OCI-LY7 (cell line): ENCODE data around the gene ATP6V0C. TPM values are rescaled to one million over a fixed set of nuclear protein-coding genes. Genes with fewer than 3 reads are reported as not detected.

ENCODE experiments used
- BruUV-seq: library from RNA; stranded (reverse); fragments of 400-500 nt; replicated peaks from 2 replicates; lab custom pipeline; 2021; lab: Mats Ljungman, UMichigan
- CTCF ChIA-PET: fragments of 300-600 bp; sonication (Branson Sonifier 250); formaldehyde crosslinking; loops from one replicate; lab custom pipeline; 2022; ENCODE audit warnings: antibody characterized with exemption; ENCODE audit not compliant: unreplicated experiment; lab: Charles Lee
- POLR2A ChIA-PET: fragments of 300-600 bp; sonication (Branson Sonifier 250); formaldehyde crosslinking; loops from one replicate; lab custom pipeline; 2022; ENCODE audit warnings: antibody characterized with exemption; lab: Charles Lee
- DNase-seq: peaks from one replicate; pipeline ENCODE4 v3.0.0-alpha.2; 2015; ENCODE audit warnings: low spot score
- H2AFZ ChIP-seq: fragments of 200-600 bp; sonication (generic), shearing (Covaris generic); 2 replicates; pipeline ENCODE4 v1.6.1; 2014; ENCODE audit warnings: mild to moderate bottlenecking, antibody characterized with exemption, low read length, moderate library complexity
- H3K27ac ChIP-seq: fragments of 200-600 bp; sonication (generic); 2 replicates; pipeline ENCODE4 v1.5.1; 2014; ENCODE audit warnings: mixed run types, low read depth, mild to moderate bottlenecking, moderate library complexity, low read length, inconsistent platforms; ENCODE audit not compliant: poor library complexity, severe bottlenecking
- H3K36me3 ChIP-seq: fragments of 200-600 bp; sonication (generic); 2 replicates; pipeline ENCODE4 v1.6.1; 2014; ENCODE audit warnings: mild to moderate bottlenecking, antibody characterized with exemption, low read length, moderate library complexity, mixed read lengths; ENCODE audit not compliant: insufficient read depth
- H3K4me1 ChIP-seq: fragments of 200-600 bp; sonication (generic); 2 replicates; pipeline ENCODE4 v1.5.1; 2014; ENCODE audit warnings: mild to moderate bottlenecking, low read length; ENCODE audit not compliant: insufficient read depth, poor library complexity, severe bottlenecking
- H3K4me2 ChIP-seq: fragments of 200-600 bp; sonication (generic); 2 replicates; pipeline ENCODE4 v1.6.1; 2014; ENCODE audit warnings: mild to moderate bottlenecking, low read length
- H3K4me3 ChIP-seq: fragments of 200-600 bp; sonication (generic); 2 replicates; pipeline ENCODE4 v1.5.1; 2014; ENCODE audit warnings: mild to moderate bottlenecking, low read depth, low read length; ENCODE audit not compliant: poor library complexity, severe bottlenecking
- H3K79me2 ChIP-seq: fragments of 200-600 bp; sonication (generic); 2 replicates; pipeline ENCODE4 v1.6.1; 2016; ENCODE audit warnings: low read depth, mild to moderate bottlenecking, low read length, moderate library complexity, mixed read lengths; ENCODE audit not compliant: insufficient read depth
- H3K9me2 ChIP-seq: fragments of 200-600 bp; sonication (generic); 2 replicates; pipeline ENCODE4 v1.6.1; 2016; ENCODE audit warnings: mild to moderate bottlenecking, low read length, mixed read lengths; ENCODE audit not compliant: insufficient read depth
- H3K9me3 ChIP-seq: fragments of 200-600 bp; sonication (generic); 2 replicates; pipeline ENCODE4 v1.6.1; 2014; ENCODE audit warnings: mild to moderate bottlenecking, mixed run types, low read length, mixed read lengths
- H4K20me1 ChIP-seq: fragments of 200-600 bp; sonication (generic); 2 replicates; pipeline ENCODE4 v1.6.1; 2014; ENCODE audit warnings: mild to moderate bottlenecking, antibody characterized with exemption, low read length, moderate library complexity, mixed read lengths; ENCODE audit not compliant: insufficient read depth
- EZH2phosphoT487 ChIP-seq: fragments of 200-600 bp; sonication (generic); IDR thresholded peaks from 2 replicates; pipeline ENCODE4 v1.6.1; 2018; ENCODE audit warnings: low read depth, borderline replicate concordance, mild to moderate bottlenecking, mixed run types, antibody characterized with exemption, low read length, moderate library complexity, mixed read lengths
- intact Hi-C: fragments of 100-400 bp; cut with micrococcal nuclease; formaldehyde crosslinking; loops from one replicate; pipeline ENCODE4 v1.10.0; 2022; ENCODE audit not compliant: unreplicated experiment
- total RNA-seq, 2 experiments: library from RNA; depleted of rRNA in 1 of 2; stranded (reverse); fragments of >200 nt in 1 of 2; shearing (Covaris generic) in 1 of 2; gene quantifications; 2 replicates each; pipeline ENCODE4 v1.2.3, GENCODE V29; 2014 to 2022
- TF ChIP-seq, protein P1 (sequence below): fragments of 200-600 bp; sonication (generic); conservative IDR thresholded peaks from 2 replicates; pipeline ENCODE4 v1.5.1; 2014; ENCODE audit warnings: mild to moderate bottlenecking, antibody characterized with exemption, low read length, moderate library complexity, mixed read lengths

Gene ATP6V0C
- total RNA-seq, 2 experiments from 2014 or later = 16.4 to 94.3 TPM

DNA sequence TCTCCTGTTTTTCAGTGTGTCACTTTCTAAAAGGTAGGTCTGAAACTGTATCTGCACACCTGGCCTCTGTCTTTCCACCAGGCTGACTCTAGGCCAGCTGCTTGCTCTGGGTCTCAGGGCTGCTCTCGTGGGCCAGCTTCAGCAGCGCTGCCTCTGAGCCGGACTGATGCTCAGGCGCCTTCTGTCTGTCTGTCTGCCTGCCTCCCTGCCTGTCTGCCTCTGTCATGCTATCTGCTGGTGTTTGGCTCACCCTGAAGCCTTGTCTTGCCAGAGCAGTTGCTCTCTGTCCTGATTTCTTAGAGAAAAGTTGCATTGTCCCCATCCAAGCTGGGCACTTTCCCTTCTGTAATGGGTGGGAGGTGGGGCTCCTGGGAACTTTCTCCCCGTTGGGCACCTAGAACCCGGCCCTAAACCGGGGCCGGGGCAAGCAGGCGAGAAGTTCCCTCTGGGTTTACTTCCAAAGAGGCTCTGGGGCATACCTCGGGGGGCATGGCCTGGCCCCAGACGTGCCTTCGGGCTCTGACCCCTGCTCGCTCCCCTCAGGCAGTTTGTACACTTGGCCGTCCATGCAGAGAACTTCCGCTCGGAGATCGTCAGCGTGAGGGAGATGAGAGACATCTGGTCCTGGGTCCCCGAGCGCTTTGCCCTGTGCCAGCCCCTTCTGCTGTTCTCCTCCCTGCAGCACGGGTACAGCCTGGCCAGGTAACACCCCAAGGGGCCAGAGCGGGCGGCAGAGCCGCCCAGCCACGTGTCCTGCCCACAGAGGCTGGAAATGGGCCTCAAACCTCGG lies 15.9 kb upstream of the ATP6V0C start:
- H3K4me2 ChIP-seq = no peak overlapping the region
- intact Hi-C loops = no loop called here
- no peak overlapping the region for H3K27ac ChIP-seq
- TF ChIP-seq, protein P1, sequence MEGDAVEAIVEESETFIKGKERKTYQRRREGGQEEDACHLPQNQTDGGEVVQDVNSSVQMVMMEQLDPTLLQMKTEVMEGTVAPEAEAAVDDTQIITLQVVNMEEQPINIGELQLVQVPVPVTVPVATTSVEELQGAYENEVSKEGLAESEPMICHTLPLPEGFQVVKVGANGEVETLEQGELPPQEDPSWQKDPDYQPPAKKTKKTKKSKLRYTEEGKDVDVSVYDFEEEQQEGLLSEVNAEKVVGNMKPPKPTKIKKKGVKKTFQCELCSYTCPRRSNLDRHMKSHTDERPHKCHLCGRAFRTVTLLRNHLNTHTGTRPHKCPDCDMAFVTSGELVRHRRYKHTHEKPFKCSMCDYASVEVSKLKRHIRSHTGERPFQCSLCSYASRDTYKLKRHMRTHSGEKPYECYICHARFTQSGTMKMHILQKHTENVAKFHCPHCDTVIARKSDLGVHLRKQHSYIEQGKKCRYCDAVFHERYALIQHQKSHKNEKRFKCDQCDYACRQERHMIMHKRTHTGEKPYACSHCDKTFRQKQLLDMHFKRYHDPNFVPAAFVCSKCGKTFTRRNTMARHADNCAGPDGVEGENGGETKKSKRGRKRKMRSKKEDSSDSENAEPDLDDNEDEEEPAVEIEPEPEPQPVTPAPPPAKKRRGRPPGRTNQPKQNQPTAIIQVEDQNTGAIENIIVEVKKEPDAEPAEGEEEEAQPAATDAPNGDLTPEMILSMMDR = no peak
- no peak for TF ChIP-seq EZH2phosphoT487
- H3K4me1 ChIP-seq = peaks cover 10% of the 10 kb centered on the region
- H4K20me1 ChIP-seq = no peaks in the 10 kb centered on the region
- POLR2A ChIA-PET = no interaction called here
- CTCF ChIA-PET = no interaction called here
- H3K9me2 ChIP-seq = no peaks in the 10 kb centered on the region
- BruUV-seq = no TSS peak
- peaks cover 34% of the 10 kb centered on the region for H3K36me3 ChIP-seq
- no peak for DNase-seq
- no peak overlapping the region for H2AFZ ChIP-seq
- no peaks in the 10 kb centered on the region for H3K79me2 ChIP-seq
- H3K4me3 ChIP-seq = no peak overlapping the region
- H3K9me3 ChIP-seq = no peaks in the 10 kb centered on the region

GRCh38 chr16:2498531-2499253 lies 15.1 kb upstream of the ATP6V0C start:
- no peak overlapping the region for H3K4me2 ChIP-seq
- H3K4me1 ChIP-seq = peaks cover 10% of the 10 kb centered on the region
- CTCF ChIA-PET = no interaction called here
- no peaks in the 10 kb centered on the region for H3K9me2 ChIP-seq
- no peak overlapping the region for H2AFZ ChIP-seq
- H3K27ac ChIP-seq = no peak overlapping the region
- no peak for DNase-seq
- H3K9me3 ChIP-seq = no peaks in the 10 kb centered on the region
- peaks cover 37% of the 10 kb centered on the region for H3K36me3 ChIP-seq
- no peak overlapping the region for H3K4me3 ChIP-seq
- no peaks in the 10 kb centered on the region for H4K20me1 ChIP-seq
- BruUV-seq = no TSS peak
- no peaks in the 10 kb centered on the region for H3K79me2 ChIP-seq
- POLR2A ChIA-PET = no interaction called here
- TF ChIP-seq EZH2phosphoT487 = no peak
- intact Hi-C loops = no loop called here

GRCh38 chr16:2499454-2499853 lies 14.3 kb upstream of the ATP6V0C start:
- Histone ChIP-seq H3K9me2 (no peaks in the 10 kb centered on the region), H3K4me1 (peaks cover 10% of the 10 kb centered on the region), H3K79me2 (no peaks in the 10 kb centered on the region), H3K36me3 (peaks cover 37% of the 10 kb centered on the region), H3K4me3 (no peak overlapping the region), H2AFZ (no peak overlapping the region), H3K4me2 (no peak overlapping the region), H4K20me1 (no peaks in the 10 kb centered on the region), H3K9me3 (no peaks in the 10 kb centered on the region), H3K27ac (no peak overlapping the region)
- no TSS peak for BruUV-seq
- ChIA-PET POLR2A (no interaction called here), CTCF (no interaction called here)
- DNase-seq = no peak
- no peak for TF ChIP-seq EZH2phosphoT487
- TF ChIP-seq, protein P1 = no peak
- intact Hi-C loops = no loop called here
